Measurements from ENCODE around the gene APOM. TPM values are rescaled to one million over a fixed set of nuclear protein-coding genes. Genes with fewer than 3 reads are reported as not detected.

APOM gene
- total RNA-seq, 1 donor from 2014 or later: 3.4 TPM

GRCh38 chr6:31636698-31637596, 18.7 kb upstream of the APOM start:
- no peak for DNase-seq (ENCODE audit: low spot score in 2 of 2, unreplicated experiment in 2 of 2)
- TF ChIP-seq, protein P1, sequence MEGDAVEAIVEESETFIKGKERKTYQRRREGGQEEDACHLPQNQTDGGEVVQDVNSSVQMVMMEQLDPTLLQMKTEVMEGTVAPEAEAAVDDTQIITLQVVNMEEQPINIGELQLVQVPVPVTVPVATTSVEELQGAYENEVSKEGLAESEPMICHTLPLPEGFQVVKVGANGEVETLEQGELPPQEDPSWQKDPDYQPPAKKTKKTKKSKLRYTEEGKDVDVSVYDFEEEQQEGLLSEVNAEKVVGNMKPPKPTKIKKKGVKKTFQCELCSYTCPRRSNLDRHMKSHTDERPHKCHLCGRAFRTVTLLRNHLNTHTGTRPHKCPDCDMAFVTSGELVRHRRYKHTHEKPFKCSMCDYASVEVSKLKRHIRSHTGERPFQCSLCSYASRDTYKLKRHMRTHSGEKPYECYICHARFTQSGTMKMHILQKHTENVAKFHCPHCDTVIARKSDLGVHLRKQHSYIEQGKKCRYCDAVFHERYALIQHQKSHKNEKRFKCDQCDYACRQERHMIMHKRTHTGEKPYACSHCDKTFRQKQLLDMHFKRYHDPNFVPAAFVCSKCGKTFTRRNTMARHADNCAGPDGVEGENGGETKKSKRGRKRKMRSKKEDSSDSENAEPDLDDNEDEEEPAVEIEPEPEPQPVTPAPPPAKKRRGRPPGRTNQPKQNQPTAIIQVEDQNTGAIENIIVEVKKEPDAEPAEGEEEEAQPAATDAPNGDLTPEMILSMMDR (IDR thresholded peaks at IDR 0.05; ENCODE audit: unreplicated experiment): no peak
- Mint-ChIP-seq H3K27me3 (ENCODE audit: low read depth) (no peaks in the 10 kb centered on the region), H3K36me3 (peaks cover 35% of the 10 kb centered on the region), H3K4me3 (no peak overlapping the region), H3K9me3 (no peaks in the 10 kb centered on the region), H3K4me1 (no peaks in the 10 kb centered on the region), H3K27ac (peak overlapping the region; percentile 34)

DNA sequence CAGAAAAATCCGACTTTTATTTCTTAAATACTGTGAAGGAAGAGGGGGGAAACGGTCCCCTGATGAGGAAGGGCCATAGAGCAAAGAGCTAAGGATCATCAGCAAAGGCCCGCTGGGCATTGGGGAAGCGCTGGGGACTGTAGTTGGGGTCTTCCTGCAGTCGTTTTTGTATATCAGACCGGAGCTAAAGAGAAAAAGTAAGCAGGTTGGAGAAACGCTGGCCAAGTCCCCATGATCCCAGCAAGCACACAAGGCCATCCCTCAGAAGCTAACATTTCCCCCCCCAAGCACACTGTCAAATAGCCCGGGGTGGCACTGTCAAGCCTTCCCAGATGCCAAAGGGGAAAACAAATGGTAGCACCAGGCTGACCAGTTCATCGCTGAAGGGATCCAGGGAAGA, 16.7 kb upstream of the APOM start:
- Mint-ChIP-seq H3K4me3 (no peak overlapping the region), H3K27me3 (ENCODE audit: low read depth) (no peaks in the 10 kb centered on the region), H3K4me1 (no peaks in the 10 kb centered on the region), H3K27ac (peak overlapping the region; percentile 72), H3K36me3 (peaks cover 35% of the 10 kb centered on the region), H3K9me3 (no peaks in the 10 kb centered on the region)
- TF ChIP-seq, protein P1 (IDR thresholded peaks at IDR 0.05; ENCODE audit: unreplicated experiment): no peak
- no peak for DNase-seq (ENCODE audit: low spot score in 2 of 2, unreplicated experiment in 2 of 2)

- peaks cover 33% of the 10 kb centered on the region for H3K36me3 Mint-ChIP-seq
Observed at GRCh38 chr6:31639449-31639861, 16.2 kb upstream of the APOM start.

GRCh38 chr6:31640612-31641011, 15.1 kb upstream of the APOM start:
- no peak for DNase-seq (ENCODE audit: low spot score in 2 of 2, unreplicated experiment in 2 of 2)
- no peak overlapping the region for H3K27ac Mint-ChIP-seq
- TF ChIP-seq, protein P1 (IDR thresholded peaks at IDR 0.05; ENCODE audit: unreplicated experiment): no peak
- H3K27me3 Mint-ChIP-seq (ENCODE audit: low read depth): no peaks in the 10 kb centered on the region
- peaks cover 34% of the 10 kb centered on the region for H3K36me3 Mint-ChIP-seq
- no peaks in the 10 kb centered on the region for H3K4me1 Mint-ChIP-seq
- no peak overlapping the region for H3K4me3 Mint-ChIP-seq
- no peaks in the 10 kb centered on the region for H3K9me3 Mint-ChIP-seq

More at GRCh38 chr6:31639449-31639861, 16.2 kb upstream of the APOM start:
- Mint-ChIP-seq H3K27me3 (ENCODE audit: low read depth) (no peaks in the 10 kb centered on the region), H3K4me3 (no peak overlapping the region), H3K9me3 (no peaks in the 10 kb centered on the region), H3K27ac (no peak overlapping the region), H3K4me1 (no peaks in the 10 kb centered on the region)
- TF ChIP-seq, protein P1 (IDR thresholded peaks at IDR 0.05; ENCODE audit: unreplicated experiment): no peak
- DNase-seq (ENCODE audit: low spot score in 2 of 2, unreplicated experiment in 2 of 2): no peak

DNA sequence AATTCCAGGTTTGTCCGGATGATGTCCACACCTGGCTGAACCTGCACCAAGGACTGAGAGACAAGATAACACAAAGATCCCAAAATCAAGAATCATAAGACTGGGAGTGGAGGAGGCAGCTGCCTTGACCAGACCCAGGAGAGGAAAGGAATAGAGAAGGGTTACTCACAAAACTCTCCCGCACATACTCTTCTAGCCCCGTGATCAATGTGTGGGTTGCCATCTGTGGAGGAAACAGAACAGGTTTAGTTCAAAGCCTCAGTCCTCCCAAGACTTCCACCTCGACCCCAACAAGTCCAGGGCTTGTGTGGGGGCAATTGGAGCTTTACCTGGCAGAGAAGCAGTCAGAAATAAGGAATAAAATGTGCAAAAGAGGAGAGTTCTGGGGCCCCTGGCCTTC, 14.3 kb upstream of the APOM start:
- Mint-ChIP-seq H3K27ac (no peak overlapping the region), H3K36me3 (peaks cover 33% of the 10 kb centered on the region)

More for the DNA sequence above, 14.3 kb upstream of the APOM start:
- no peaks in the 10 kb centered on the region for H3K27me3 Mint-ChIP-seq (ENCODE audit: low read depth)
- no peaks in the 10 kb centered on the region for H3K9me3 Mint-ChIP-seq
- TF ChIP-seq, protein P1 (IDR thresholded peaks at IDR 0.05; ENCODE audit: unreplicated experiment): no peak
- H3K4me1 Mint-ChIP-seq: no peaks in the 10 kb centered on the region
- no peak overlapping the region for H3K4me3 Mint-ChIP-seq
- DNase-seq (ENCODE audit: low spot score in 2 of 2, unreplicated experiment in 2 of 2): no peak

Data from mesothelial cell of epicardium (in vitro differentiated cells).